ENCODE results near the gene MYD88.

The MYD88 gene

GRCh38 chr3:38138349-38139190, at the start of gene MYD88:
MYD88 (plus strand) TSS chr3:38138661; CDS start chr3:38138701, 40 bp downstream.
- Histone ChIP-seq H3K27ac (peak within 1 kb of the TSS; percentile 55 to 98 (median 95)), H3K4me3 (peak within 1 kb of the TSS; percentile 84 to 99 (median 93))

DNA sequence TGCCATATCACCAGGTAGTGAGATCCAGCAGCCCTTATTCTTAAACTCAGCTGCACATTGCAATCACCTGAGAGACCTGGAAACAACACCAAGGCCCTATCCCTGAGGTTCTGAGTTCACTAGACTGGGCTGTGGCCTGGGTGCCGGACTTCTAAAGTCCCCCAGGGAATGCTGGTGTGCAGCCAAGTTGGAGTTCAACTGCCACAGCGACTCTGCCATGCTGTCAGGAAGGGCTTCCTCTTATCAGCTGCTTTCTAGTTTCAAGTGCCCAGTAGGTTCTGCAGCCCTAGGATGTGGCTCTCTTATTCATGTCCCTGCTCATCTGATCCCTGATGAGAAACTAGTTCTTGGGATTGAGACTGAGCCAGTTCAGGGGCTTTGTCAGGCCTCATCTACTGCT, 49.3 kb upstream of the MYD88 start:
- H3K4me3 ChIP-seq: no peak overlapping the region
- H3K27ac ChIP-seq: no peak overlapping the region

GRCh38 chr3:38090453-38090852, 48.0 kb upstream of the MYD88 start:
- Histone ChIP-seq H3K27ac (no peak overlapping the region), H3K4me3 (no peak overlapping the region)

DNA sequence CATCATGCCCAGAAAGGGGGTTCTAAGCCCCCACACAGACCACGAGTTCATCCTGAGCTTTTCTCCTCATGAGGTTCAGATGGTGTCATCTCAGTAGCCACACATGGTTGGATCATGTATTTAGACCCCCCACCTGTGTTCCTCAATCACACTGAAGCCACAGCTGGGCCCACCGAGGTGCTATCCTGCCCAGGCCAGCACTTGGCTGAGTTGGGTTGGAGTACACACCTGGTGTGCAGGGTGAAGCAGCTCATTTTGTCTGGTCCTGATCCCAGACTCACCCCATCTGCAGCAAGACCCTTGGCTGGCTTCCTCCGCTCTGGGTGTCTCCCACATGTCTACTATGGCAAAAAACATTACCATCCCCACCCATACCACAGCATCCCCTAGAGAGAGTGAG, 43.5 kb upstream of the MYD88 start:
- Histone ChIP-seq H3K27ac (no peak overlapping the region), H3K4me3 (no peak overlapping the region)

GRCh38 chr3:38095669-38096483, 42.6 kb upstream of the MYD88 start:
- H3K27ac ChIP-seq: no peak overlapping the region
- no peak overlapping the region for H3K4me3 ChIP-seq

DNA sequence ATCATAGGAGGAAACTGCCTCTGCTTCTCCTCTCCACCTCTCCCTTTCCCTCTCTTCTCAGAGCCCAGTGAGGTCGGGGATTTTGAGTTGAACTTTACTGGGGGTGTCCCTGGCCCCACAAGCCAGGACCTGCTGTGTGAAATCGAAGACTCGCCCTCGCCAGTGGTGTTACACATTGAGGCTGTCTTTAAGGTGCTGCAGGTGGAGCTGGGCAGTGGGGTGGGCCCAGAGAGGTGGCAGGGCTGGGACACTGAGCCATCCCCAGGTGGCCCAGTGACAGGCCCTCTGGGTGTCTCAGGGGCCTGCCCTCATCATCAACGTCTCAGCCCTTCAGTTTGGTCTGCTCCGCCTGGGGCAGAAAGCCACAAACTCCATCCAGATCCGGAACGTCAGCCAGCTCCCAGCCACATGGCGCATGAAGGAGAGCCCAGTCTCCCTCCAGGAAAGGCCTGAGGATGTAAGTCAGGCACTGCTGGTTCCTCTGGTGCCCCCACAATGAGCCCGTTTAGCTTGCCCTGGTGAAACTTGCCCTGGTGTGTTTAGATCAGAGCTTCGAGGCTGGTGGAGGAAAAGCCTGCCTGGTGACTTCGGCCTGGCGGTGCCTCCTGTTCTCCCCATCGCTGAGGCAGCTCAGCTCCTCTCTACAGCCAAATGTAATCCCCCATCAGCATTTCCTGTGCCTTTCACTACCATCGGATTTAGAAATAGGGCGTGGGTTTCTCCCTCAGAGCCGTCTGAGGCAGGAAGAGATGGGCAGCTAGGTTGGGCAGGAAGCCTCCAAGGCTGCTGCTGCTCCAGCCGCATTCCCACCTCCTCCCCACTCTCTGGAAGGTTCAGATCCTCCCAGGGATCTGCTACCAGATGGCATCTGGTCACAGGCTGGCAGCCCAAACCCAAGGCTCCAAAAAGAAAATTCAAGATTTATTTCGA, 40.8 kb upstream of the MYD88 start:
- Histone ChIP-seq H3K4me3 (no peak overlapping the region), H3K27ac (no peak overlapping the region)

GRCh38 chr3:38098376-38098723, 40.1 kb upstream of the MYD88 start:
- Histone ChIP-seq H3K4me3 (no peak overlapping the region), H3K27ac (no peak overlapping the region)

- Histone ChIP-seq H3K27ac (no peak overlapping the region), H3K4me3 (no peak overlapping the region)
Measured at GRCh38 chr3:38099518-38099917, 38.9 kb upstream of the MYD88 start.

DNA sequence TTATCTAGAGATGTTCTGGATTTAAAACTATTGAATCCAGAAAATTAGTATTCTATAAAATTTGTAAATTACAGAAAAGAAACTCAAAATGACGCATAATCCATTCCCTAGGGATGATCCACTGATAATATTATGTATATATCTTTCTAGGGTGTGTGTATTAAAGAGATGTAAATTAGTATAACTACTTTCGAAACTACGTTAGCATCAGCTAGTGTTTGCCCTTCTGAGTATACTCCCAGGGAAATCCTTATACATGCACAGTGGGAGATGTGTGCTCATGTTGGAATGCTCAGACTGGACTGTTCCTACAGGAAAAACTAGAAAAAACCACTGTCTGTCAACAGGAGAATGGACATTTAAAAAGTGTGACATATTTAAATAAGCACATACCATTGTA, 38.0 kb upstream of the MYD88 start:
- Histone ChIP-seq H3K4me3 (no peak overlapping the region), H3K27ac (no peak overlapping the region)

GRCh38 chr3:38101811-38102443, 36.5 kb upstream of the MYD88 start:
- no peak overlapping the region for H3K27ac ChIP-seq
- no peak overlapping the region for H3K4me3 ChIP-seq

GRCh38 chr3:38102444-38102814, 36.0 kb upstream of the MYD88 start:
- no peak overlapping the region for H3K4me3 ChIP-seq
- H3K27ac ChIP-seq: no peak overlapping the region

GRCh38 chr3:38105525-38105924, 32.9 kb upstream of the MYD88 start:
- Histone ChIP-seq H3K27ac (no peak overlapping the region), H3K4me3 (no peak overlapping the region)

DNA sequence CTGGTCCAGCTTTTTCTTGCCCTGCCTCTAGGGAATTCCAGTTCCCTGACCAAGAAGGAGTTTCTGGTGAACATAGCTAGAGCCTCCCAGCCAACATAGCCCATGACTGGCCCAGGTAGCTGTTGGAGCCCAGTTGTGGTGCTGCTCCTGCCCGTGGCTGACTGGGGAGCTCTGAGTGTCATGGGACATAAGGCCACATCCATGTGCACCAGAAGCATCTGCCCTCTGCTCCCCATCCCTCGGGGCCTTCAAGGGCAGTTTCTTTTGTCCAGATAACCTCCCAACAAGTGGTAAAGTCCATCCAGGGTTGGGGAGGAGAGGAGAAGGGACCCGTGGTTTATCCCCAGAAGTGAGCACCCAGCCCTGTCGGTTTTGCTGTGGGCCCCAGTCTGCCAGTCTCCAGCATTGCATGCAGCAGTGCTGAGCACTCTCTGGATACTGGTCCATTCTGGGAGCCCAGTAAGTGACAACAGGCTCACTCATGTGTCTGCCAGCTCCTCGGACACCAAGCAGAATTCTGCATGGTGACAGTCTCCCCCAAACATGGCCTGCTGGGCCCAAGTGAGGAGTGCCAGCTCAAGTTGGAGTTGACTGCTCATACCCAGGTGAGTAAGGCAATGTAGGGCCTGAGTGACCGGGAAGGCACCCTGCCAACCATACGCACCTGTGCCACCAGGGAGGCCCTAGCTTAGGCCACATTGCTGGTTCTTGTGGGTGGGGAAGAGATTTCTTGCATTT, 30.4 kb upstream of the MYD88 start:
- Histone ChIP-seq H3K27ac (no peak overlapping the region), H3K4me3 (no peak overlapping the region)

DNA sequence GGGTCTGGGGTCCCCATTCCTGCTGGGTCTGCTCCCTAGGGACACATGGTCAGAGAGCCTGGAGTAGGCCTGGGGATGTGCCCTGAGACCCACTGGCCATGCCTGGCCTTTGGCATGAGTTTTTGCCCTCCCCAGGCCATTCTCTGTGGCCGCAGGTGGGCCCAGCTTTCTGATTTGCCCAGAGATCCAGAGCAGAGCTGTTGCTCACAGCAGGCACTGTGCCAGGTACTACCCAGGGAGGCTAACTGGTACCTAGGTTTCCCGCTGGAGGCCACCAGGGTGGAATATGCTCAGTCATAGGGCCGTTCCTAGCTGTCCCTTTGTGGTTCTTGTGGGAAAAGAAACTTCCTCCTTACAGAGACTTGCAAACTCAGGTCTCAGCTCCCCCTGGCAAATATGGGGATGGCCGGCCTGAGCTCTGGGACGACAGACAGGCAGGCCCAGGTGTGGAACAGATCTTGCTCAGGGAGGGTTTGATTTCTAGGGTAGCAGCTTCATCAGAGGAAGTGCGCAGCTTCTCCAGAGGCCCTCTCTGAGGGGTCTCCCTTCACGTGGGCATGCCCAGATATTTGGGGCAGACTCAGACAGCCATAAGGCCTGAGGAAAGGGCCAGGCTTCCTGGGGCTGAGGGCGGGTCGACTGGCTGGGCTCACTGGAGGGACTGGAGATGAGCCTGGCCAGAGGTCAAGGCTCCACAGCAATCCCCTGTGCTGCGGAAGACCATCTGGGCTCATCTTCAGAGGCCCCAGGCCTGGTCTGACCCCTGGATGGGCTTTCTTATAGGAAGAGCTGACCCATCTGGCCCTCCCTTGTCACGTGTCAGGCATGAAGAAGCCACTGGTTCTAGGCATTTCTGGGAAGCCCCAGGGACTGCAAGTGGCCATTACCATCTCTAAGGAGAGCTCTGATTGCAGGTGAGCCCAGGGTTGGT, 29.5 kb upstream of the MYD88 start:
- Histone ChIP-seq H3K27ac (no peak overlapping the region), H3K4me3 (no peak overlapping the region)

GRCh38 chr3:38109580-38110313, 28.7 kb upstream of the MYD88 start:
- H3K4me3 ChIP-seq: no peak overlapping the region
- no peak overlapping the region for H3K27ac ChIP-seq

GRCh38 chr3:38110314-38111050, 28.0 kb upstream of the MYD88 start:
- H3K4me3 ChIP-seq: no peak overlapping the region
- H3K27ac ChIP-seq: no peak overlapping the region

GRCh38 chr3:38111201-38111600, 27.3 kb upstream of the MYD88 start:
- Histone ChIP-seq H3K27ac (no peak overlapping the region), H3K4me3 (no peak overlapping the region)
